Suppressor macrophage (primary cell): ENCODE results near the gene DNAJC4.
A peak's percentile ranks its signal among the peaks of the same experiment; 100 is the strongest.

Experiments
- DNase-seq, 4 experiments: peaks; one replicate each; pipeline ENCODE4 v3.0.0-alpha.2; 2020 to 2022

The DNAJC4 gene

DNA sequence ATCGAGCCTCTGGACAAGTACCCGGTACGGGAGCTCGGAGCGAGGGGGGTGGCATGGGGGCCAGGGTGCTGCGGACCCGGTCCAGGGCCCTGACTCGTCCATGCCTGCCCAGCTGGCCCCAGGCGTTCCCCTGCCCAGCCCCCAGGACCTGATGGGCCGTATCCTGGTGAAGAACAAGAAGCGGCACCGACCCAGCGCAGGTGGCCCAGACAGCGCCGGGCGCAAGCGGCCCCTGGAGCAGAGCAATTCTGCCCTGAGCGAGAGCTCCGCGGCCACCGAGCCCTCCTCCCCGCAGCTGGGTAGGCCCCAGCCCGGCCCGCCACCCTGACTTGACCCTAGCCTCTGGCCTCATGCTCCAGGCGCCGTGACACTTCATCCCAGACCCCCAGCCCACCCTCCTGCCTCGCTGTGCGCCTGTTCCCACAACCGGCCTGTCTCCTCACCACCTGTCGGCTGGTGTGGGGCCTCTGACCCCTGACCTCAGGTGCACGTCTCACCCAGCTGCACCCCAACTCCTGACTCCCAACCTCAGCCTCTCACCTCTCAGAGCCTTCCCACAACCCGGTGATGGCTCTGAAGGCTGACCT, 28.7 kb downstream of the DNAJC4 start:
- DNase-seq = no peak

GRCh38 chr11:64259533-64260067, 29.3 kb downstream of the DNAJC4 start:
- no peak for DNase-seq

DNA sequence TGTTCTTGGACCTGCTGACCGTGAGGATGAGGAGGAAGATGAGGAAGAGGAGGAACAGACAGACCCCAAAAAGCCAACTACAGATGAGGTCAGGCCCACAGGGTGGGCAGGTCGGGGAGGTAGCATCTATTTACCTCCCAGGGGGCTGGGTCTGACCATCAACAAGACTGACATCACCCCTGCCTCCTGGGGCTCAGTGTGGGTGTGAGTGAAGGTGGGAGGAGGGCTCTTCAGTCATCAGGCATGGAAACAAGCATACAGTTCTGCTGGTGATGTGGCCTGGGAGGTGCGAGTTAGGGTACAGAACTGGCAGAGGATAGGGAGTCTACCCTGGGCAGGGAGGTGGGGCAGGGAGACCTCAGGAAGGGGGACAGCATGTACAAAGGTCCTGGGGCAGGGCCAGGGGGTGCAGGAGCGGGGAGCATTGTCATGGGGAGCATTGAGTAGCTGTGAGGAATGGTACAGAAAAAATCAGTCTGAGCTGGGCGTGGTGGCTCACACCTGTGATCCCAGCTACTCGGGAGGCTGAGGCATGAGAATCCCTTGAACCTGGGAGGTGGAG, 29.9 kb downstream of the DNAJC4 start:
- peak in 2 of 4 experiments; percentile 31 to 38 for DNase-seq

DNA sequence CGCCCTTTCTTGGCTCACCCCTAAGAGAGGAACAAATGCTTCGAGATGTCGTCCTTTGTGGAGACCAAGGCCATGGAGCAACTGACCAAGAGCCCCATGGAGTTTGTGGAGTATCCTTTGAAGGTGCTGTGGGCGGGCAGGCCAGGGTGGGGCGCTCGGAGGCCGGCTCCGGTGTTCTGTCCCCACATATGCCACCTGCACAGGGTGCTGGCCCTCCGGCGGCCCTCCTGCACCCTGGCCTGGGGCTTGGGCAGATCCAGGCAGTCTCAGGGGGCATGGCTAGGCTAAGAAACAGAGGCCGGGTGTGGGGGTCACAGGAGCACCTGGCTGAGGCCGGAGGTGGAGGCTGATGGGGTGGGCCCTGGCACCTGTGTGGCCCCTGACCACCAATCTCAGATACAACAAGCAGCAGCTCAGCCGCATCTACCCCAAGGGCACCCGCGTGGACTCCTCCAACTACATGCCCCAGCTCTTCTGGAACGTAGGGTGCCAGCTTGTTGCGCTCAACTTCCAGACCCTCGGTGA, 31.3 kb downstream of the DNAJC4 start:
- DNase-seq = no peak

GRCh38 chr11:64262271-64263002, 32.1 kb downstream of the DNAJC4 start:
- no peak for DNase-seq

DNA sequence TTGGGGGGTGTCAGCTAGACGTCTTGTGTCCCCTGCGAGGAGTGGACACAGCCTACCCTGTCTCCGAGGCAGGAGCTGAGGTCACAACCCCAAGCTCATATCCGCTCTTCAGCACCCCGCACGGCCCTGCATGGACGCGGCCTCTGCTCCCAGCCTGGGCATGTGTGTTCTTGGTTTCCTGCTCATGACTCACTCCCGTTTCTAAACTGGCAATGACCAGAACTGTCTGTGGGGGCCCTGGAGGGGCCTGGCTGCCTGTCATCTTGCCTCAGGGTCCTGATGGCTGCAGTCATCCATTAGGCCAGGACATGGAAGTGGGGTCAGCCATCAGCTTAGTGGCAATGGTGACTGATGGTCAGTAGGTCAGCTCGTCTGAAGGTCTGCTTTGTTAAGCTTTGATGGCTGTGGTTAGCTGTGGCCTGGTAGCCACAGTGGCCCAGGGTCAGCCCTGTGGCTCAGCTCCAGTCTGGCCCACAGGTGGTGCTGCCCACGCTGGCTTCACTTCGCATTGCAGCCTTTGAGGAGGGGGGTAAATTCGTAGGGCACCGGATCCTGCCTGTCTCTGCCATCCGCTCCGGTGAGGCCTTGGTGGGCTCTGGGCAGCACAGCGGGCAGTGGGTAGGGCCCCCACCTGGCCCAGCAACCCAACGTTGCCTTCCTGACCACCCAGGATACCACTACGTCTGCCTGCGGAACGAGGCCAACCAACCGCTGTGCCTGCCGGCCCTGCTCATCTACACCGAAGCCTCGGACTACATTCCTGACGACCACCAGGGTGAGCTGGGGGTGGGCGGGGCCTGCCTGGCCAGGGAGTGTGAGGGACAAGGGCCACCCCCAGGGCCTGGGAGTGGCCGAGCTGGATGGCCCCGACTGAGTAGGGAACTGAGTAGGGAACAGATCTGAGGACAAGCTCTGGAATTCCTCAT, 32.9 kb downstream of the DNAJC4 start:
- DNase-seq = no peak

GRCh38 chr11:64263947-64264317, 33.6 kb downstream of the DNAJC4 start:
- DNase-seq = no peak

GRCh38 chr11:64264371-64264852, 34.1 kb downstream of the DNAJC4 start:
- DNase-seq = no peak

- no peak for DNase-seq
Observed at GRCh38 chr11:64265176-64266160, 35.1 kb downstream of the DNAJC4 start.

GRCh38 chr11:64266339-64266738, 36.0 kb downstream of the DNAJC4 start:
- DNase-seq = no peak

DNA sequence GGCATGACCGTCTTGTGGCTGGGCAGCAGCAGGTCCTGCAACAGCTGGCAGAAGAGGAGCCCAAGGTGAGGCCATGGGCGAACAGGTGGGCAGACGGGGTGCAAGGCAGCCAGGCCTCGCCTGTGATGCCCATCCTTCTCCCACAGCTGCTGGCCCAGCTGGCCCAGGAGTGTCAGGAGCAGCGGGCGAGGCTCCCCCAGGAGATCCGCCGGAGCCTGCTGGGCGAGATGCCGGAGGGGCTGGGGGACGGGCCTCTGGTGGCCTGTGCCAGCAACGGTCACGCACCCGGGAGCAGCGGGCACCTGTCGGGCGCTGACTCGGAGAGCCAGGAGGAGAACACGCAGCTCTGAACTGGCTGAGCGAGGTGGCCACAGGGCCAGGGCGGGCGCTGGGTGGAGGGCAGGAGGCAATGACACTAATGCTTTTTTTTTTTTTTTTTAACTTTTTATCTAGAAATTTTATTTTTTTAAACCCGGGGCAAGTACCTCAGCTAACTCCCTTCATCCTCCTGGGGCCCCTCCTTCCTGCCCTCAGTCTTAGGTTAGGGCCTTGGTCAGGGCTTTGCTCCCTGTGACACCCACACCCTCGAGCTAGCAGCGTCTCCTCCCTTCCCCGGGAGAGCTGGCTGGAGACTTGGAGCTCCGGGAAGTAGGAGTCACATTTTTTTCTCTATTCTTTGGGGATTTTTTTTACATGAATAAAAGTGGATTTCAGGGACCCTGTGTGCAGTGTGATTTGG, 37.0 kb downstream of the DNAJC4 start:
- DNase-seq = no peak

DNA sequence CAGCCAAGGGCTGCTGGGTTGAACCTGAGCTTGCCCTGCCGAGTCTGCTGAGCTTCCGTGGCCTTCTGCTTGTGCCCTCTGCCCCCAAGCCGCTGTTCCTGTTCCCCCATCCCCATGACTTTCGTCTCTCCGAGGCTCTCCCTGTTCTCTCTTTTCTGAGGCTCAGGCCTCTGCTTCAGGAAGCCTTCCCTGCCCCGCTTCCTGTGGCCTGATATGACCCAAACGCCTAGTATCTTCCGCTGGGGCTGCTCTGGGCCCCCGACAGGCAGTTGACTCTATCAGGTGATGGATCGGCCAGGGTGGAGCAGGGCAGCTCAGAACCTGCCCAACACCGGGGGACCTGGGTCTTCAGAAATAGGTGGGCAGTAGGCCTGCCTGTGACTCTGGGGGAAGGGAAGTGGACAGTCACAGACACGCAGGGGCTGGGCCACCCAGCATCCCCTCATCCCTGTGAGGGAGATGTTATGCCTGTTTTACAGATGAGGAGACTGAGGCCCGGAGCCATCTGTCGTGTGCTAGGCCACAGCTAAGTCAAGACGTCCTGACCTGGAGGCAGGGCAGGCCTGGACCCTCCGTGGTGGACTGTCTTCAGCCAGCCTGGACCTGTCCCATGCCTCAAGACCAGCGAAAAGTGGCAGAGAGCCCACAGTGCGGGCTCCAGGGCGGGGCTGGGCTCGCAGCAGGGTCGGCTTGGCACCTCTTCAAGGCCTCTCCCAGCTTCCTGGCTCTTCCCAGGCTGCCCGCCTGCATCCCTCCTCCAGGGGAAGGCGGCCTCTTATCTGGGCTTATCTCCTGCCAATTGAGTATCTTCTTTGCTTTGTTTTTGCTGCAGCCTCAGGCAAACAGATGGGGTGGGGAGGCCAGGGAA, 37.9 kb downstream of the DNAJC4 start:
- peak; percentile 57 to 79 (median 78) for DNase-seq

DNA sequence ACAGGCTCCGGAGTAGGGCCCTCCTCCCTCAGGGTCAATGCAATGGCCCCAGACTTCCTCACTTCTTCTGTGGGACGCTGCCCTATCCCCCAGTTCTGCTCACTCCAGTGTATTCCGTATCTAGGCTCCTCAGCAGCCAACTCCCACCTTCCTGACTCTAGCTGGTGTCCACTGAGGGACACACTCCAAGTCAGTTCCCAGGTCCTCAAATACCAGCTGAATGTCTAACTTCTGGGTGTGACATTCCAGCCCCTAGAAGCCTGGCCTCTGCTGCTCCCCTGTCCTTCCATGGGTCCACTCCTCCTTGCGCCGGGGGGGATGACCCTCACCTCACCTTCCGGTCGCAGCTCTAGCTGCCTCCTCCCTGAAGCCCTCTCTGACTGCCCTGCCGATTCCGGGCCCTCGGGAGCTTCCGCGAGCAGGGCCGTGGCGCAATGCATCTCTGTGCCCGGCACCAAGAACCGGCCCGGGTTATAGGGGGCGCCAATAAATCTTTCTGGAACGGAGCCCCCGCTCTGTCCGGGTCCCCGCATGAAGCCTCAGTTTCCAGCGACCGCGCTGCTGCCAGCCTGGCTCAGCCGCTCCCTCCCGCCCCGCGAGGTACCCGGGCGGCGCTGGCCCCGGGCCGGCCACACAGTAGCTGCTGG, 38.7 kb downstream of the DNAJC4 start:
- DNase-seq = peak; percentile 64 to 83 (median 79)

DNA sequence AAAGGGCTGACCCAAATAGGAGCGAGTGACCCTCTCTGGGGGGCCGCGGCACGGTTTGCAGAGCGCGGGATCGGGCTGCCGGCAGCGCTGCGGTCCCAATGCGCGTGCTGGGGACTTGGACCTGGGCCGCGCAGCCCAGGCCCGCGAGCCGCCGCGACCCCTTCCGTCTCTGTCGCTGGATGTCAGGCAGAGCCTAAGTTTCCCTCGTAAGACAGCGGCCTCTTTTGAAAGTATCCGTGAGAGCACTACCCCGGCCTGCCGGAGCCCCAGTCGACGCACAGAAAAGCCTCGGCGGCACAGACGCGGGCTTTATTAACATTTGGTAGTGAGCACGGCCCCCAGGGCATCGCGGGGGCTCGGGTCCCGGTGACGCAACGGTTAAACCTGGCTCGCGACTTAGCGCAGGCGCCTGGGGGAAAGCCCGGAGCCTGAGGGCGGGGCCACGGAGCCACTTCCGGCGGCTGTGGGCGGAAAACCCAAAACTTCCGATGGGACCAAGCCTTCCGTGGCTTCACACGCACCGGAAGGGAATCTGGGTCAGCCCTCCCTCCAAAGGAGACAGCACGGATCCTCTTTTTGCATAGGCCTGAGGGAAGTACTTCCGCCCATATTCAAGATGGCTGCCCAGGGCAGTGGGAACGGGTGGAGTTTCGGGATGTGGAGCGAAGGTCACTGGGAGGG, 39.3 kb downstream of the DNAJC4 start:
- peak; percentile 98 to 100 (median 99) for DNase-seq

DNA sequence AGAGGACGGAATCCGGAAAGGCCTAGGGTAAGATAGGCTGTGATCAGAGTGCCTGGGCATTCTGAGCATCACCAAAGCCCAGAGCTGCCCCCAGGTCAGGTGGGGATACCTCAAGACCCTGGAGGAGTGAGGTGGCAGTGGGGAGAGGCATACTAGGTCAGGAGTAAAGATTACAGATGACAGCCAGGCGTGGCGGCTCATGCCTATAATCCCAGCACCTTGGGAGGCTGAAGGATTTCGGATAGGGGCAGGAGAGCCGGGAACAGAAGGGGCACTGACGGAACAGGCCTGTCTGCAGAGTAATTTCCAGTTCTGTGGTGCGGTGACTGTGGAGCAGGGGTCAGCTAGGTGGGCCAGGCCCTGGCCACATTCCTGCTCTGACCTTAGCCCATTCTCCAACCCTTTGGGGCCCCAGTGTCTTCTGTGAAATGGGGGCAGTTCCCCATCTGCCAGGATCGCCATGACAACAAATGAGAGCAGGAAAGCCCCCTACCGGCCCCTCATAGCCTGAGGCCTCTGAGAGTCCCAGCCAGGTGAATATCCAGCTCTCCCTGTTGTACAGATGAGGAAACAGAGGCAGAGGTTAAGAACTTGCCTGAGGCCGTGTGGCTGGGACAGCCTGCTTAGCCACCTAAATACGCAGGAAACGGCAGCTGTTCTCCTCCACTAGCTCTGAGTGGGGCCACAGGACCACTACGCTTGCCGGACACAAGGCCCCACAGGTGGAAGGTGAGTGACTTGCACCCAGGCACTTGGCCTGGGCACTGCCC, 44.9 kb downstream of the DNAJC4 start:
- DNase-seq = no peak

DNA sequence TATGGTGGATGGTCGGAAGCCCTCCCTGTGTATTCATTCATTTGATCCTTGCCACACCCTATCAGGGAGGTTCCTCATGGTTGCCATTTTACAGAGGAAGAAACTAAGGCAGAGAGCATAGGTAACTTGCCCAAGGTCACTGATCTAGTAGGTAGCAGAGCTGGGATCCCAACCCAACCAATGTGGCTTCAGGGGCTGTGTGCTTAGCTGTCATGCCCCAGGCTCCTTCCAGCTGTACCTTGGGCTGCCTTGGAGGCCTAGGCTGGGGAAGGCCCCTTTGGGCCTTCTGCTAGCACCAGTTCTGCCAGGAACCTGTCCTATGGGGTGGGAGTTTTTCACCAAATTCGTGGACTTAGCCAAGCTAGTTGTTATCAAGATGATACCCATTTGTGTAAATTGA, 45.5 kb downstream of the DNAJC4 start:
- DNase-seq = no peak

- DNase-seq = no peak
Observed at GRCh38 chr11:64276653-64277431, 46.5 kb downstream of the DNAJC4 start.
